Measurements from ENCODE around the gene AHDC1.

The AHDC1 gene

DNA sequence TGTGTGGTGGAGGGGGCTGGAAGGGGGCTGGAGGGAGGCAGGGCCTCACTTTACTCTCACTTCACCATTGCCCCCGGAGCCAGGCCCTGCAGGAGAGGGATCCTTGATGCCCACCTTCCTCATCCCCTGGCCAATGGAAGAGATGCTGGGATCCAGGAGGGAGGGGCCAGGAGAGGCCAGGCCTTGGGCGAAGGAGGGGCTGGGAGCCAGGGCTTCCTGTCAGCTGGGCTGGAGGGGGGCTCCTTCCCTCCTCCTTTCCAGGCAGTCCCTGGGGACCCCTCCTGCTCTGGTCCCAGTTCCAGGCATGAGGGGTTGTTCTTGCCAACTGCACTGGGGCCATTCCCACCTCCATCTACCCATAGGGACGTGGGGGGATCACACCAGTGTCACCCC, 5.7 kb downstream of the AHDC1 start:
- H3K27me3 Mint-ChIP-seq, result no peaks in the 10 kb centered on the region
- H3K4me3 Mint-ChIP-seq, result peak overlapping the region in 1 of 2 donors; percentile 61
- ATAC-seq (no peak), DNase-seq (no peak)
- no peaks in the 10 kb centered on the region for H3K9me3 Mint-ChIP-seq
- H3K27ac Mint-ChIP-seq, result no peak overlapping the region
- H3K4me1 Mint-ChIP-seq, result no peaks in the 10 kb centered on the region

DNA sequence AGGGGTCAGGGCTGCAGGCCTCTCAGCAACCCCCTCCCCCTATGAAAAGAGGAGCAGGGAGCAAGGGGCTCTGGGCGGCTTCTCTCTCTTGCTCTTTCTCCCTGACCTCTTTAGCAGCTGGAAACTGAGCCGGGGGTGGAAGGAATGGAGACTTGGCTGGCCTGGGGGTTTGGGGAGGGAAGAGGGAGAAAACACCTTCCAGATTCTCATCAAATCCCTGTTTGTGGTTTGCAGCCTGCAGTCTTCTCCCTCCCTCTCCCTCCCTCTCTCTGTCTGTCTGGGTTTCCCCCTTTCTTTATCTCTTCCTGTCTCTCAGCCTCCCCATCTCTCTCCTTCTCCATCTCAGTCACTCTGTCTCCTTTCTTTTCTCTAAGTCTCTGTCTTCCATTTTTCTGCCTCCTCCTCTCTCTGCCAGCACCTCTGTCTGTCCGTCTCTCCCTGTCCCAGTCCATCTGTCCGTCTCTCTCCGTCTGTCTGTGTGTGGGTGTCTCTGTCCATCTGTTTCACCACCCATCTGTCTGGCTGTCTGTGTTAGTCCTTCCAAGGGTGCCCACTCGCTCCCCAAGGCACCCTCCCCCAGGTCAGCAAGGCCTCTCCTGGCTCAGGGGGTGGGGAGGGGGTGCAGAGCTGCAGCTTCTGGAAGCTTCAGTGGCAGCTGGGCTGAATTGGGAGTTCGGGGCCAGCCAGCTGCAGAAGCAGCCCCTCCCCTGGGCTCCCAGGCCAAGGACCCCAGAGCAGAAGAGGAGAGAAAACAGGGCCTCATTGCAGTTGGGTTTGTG, 6.2 kb downstream of the AHDC1 start:
- no peaks in the 10 kb centered on the region for H3K27me3 Mint-ChIP-seq
- ATAC-seq, result no peak
- DNase-seq, result no peak
- no peaks in the 10 kb centered on the region for H3K9me3 Mint-ChIP-seq
- no peaks in the 10 kb centered on the region for H3K4me1 Mint-ChIP-seq
- H3K4me3 Mint-ChIP-seq, result peak overlapping the region; percentile 56 to 61
- H3K27ac Mint-ChIP-seq, result peak overlapping the region; percentile 49 to 59

DNA sequence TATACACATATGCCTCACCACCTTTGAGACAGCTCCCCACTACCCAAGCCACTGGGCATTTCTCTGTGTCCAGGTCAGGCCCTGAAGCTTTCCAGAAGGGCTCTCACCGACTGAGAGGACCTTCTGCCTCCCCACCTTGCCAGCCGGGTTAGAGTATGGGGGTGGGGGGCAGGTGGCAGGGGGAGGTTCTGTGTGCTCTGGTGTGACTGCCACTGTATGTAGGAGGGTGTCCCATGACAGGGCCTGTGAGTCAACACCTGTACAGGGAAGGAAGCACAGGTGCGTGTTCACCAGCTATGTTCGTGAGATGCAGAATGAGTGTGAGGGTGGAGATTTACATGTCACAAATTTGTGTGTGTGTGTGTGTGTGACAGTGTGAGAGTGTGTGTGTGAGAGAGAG, 7.0 kb downstream of the AHDC1 start:
- no peaks in the 10 kb centered on the region for H3K9me3 Mint-ChIP-seq
- no peaks in the 10 kb centered on the region for H3K4me1 Mint-ChIP-seq
- H3K27me3 Mint-ChIP-seq, result no peaks in the 10 kb centered on the region
- DNase-seq (no peak), ATAC-seq (no peak)
- no peak overlapping the region for H3K4me3 Mint-ChIP-seq
- no peak overlapping the region for H3K27ac Mint-ChIP-seq

DNA sequence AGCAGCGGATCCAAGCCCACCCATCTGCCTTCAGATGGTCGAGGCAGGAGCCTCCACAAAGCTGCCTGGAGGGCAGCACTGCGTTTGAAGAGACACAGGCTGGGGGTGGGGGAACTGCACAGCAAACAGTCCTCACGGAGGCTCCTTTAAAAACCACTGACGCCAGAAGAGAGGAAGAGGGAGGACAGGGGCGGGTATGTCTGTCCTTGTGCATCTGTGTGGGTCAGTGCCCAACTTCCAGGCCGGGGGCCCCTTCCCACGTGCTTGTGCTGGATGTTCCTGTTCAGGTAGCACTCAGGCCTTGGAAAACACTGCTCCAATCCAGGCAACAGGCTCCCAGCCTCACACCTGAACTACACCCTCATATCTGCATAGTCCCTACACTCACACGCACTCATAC, 7.7 kb downstream of the AHDC1 start:
- no peak for ATAC-seq
- no peaks in the 10 kb centered on the region for H3K27me3 Mint-ChIP-seq
- no peak for DNase-seq
- H3K27ac Mint-ChIP-seq, result no peak overlapping the region
- no peak overlapping the region for H3K4me3 Mint-ChIP-seq
- H3K9me3 Mint-ChIP-seq, result no peaks in the 10 kb centered on the region
- no peaks in the 10 kb centered on the region for H3K4me1 Mint-ChIP-seq

DNA sequence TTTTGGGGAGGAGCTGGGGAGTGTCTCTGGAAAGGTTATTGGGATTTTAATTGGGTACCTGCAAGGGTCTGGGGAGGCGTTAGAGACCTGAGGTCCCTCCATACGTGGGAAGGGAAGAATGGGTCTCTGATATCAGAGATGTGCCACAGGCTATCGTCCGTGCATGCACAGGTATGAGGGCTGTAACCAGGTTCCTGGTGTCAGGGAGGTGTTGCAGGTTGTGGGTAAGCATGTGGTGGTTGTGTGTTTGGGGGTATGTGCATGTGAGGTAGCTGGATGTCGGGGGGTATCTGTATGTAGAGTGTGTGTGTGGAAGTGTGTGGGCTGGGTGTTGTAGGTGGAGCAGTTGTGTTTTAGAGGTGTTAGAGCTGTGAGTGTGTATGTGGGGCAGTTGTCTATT, 8.3 kb downstream of the AHDC1 start:
- H3K27ac Mint-ChIP-seq, result no peak overlapping the region
- ATAC-seq (peak; percentile 21), DNase-seq (no peak)
- no peaks in the 10 kb centered on the region for H3K9me3 Mint-ChIP-seq
- no peaks in the 10 kb centered on the region for H3K4me1 Mint-ChIP-seq
- H3K27me3 Mint-ChIP-seq, result no peaks in the 10 kb centered on the region
- H3K4me3 Mint-ChIP-seq, result no peak overlapping the region

DNA sequence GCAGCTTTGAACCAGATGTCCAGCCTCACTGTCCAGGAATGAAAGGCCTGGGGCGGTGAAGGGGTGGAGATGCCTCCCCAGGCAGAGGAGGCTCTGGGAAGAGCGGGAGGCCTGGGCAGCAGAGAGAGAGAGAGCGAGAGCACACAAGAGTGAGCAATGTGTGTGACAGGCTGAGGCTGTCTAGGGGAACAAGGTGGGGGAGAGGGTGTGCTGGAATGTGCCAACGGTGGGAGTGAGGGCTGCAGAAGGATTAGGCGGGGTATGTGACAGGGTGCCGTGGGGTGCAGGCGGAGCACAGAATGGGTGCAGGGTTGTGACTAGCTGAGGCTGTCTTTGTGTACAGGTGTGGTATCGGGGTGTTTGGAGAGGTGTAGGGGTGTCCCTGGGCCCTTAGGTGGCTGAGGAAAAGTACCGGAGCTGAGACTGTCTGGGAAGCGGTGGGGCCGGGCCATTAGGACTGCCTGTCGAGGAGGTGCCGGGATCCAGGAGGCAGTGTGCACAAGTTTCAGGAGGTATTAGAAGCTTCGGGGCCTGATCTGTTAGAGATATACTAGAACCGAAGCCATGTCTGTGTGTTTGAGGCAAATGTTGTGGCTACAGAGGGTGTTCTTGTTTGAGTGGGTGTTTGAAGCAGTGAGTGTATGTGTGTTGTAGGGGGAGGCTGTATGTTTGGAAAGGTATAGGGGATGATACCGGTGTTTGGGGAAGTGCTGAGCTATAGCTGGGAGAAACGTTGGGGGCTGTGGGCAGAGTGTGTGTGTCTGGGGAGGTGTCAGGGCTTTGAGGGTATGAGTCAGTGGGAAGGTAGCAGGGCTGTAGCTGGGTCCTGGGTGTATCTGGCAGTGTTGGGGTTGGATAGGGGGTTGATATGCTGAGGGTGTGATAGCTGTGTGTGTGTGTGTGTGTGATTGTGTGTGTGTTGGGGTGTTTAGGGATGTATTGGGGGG, 9.1 kb downstream of the AHDC1 start:
- no peak overlapping the region for H3K27ac Mint-ChIP-seq
- no peaks in the 10 kb centered on the region for H3K9me3 Mint-ChIP-seq
- no peaks in the 10 kb centered on the region for H3K4me1 Mint-ChIP-seq
- no peak overlapping the region for H3K4me3 Mint-ChIP-seq
- ATAC-seq (peak; percentile 69), DNase-seq (no peak)
- no peaks in the 10 kb centered on the region for H3K27me3 Mint-ChIP-seq

DNA sequence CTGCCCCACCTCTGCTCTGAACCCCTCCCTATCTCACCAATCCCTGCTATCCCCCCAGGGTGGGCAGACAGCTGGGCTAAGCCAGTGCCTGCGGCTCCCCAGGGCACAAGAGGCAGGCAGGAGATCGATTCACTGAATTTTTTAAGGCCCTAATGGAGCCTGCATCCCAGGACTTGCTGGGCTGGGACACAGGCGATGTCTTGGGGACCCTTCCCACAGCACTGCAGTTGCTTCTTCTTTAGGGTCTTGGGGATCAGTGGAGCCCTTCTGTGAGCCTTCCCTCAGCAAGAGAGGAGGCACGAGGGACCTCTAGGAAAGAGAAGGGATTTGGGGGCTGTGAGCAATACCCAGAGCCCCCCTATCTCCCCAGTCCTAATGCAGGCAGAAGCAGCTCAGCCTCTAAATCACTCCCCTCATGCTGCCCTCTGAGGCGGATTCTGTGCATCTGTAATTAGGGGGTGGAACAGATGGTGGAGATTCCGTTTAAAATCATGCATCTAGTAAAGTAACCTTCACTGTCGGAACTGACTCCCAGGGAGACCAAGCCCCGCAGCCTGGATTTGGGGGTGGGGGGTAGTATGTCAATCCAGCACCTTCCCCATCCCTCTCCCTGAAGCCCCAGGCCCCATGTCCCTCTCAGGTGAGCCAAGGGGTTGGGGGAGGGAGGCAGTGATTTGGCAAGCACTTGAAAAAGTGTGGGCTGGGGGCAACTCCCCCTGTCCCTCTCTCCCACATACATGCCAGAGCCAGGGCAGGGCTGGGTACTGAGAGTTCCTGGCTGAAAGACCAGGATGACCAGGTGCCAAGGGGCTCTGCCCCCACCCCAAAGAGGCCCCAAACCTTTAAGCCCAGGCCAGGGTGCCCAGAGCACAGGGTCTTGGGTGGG, 10.0 kb downstream of the AHDC1 start:
- no peak overlapping the region for H3K27ac Mint-ChIP-seq
- H3K9me3 Mint-ChIP-seq, result no peaks in the 10 kb centered on the region
- H3K27me3 Mint-ChIP-seq, result no peaks in the 10 kb centered on the region
- H3K4me3 Mint-ChIP-seq, result no peak overlapping the region
- ATAC-seq (no peak), DNase-seq (no peak)
- no peaks in the 10 kb centered on the region for H3K4me1 Mint-ChIP-seq

DNA sequence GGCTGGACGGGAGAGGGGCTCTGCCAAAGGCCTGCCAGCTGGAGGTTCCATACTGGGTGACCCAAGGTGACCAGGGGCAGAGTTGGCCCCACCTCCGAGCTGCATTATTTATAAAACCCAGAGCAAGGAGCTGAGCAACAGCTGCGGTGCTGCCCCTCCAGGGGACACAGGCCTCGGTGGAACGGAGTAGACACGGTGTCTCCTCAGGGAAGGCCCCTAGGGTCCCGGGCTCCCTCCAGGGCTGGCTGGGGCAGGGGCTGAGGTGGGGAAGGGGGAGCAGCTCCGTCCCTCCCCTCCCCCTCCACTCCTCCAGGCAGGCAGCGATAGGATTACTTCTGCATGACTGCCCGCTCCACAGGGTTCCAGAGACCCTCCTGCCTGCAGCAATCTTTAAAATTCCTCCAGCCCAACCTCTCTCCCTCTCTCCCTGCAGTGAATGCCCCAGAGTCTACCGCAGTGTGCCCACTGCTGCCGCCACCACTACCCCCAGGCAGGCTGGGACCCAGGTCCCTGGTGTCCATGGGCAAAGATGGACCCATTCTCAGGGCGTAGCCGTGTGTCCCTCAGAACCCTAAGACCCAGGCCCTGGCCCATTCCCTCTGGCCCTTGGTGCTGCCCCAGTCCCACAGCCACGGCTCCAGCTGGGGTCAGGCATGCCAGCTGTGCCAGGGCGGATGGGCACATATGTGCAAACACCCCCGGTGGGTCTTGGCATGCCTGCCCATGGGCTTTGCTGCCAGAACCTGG, 10.8 kb downstream of the AHDC1 start:
- Mint-ChIP-seq H3K4me3 (no peak overlapping the region), H3K9me3 (no peaks in the 10 kb centered on the region), H3K4me1 (no peaks in the 10 kb centered on the region), H3K27me3 (no peaks in the 10 kb centered on the region), H3K27ac (no peak overlapping the region)
- no peak for DNase-seq
- no peak for ATAC-seq

DNA sequence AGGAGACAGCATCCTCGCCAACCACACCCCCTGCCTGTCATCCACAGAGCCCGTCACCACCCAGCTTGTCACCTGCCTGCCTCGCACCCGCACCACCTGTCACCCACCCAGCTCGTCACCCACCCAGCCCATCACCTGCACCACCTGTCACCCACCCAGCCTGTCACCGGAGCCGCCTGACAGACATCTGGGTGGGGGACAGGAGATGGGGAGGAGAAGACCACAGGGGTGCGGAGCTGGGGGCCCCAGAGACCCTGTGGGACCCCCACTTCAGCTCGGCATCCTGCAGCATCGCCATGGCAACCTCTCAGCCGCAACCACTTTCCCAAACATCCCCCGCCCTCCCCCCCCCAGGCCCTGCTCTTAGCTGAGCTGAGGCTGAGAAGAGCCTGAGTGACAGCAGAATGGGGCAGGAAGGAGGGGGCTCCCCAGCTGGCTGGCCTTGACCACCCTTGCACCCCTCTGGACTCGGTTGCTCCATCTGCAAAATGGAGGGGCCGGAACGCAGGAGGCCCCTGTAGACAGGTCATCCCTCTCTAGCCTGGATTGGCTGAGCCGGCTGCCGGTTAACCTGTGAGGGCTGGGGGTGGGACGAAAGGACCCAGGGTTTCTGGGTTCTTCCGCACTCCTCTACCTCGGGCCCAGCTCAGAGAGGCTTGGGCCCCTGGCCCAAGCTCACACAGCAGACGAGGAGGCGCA, 11.6 kb downstream of the AHDC1 start:
- no peak overlapping the region for H3K27ac Mint-ChIP-seq
- no peak for ATAC-seq
- H3K9me3 Mint-ChIP-seq, result no peaks in the 10 kb centered on the region
- H3K4me3 Mint-ChIP-seq, result no peak overlapping the region
- H3K27me3 Mint-ChIP-seq, result no peaks in the 10 kb centered on the region
- DNase-seq, result no peak
- no peaks in the 10 kb centered on the region for H3K4me1 Mint-ChIP-seq

DNA sequence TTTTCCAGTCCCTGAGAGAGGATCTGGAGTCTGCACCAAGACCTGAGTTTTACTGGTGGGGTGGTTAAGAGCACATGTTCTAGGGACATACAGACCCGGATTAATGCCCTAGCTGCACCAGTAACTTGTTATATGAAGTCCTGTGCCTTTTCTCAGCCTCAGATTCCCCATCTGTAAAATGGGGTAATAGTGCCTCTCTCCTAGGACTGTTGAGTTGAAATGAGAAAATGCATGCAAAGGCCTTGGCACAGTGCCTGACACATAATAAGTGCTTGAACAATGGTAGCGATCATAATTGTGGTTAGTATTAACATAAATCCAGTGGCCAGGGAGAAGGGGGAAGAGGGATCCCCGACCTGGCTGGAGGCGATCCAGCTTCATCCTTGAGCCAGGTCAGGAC, 12.3 kb downstream of the AHDC1 start:
- no peak for DNase-seq
- H3K27me3 Mint-ChIP-seq, result no peaks in the 10 kb centered on the region
- no peaks in the 10 kb centered on the region for H3K9me3 Mint-ChIP-seq
- no peak for ATAC-seq
- H3K4me1 Mint-ChIP-seq, result no peaks in the 10 kb centered on the region
- no peak overlapping the region for H3K4me3 Mint-ChIP-seq
- no peak overlapping the region for H3K27ac Mint-ChIP-seq

DNA sequence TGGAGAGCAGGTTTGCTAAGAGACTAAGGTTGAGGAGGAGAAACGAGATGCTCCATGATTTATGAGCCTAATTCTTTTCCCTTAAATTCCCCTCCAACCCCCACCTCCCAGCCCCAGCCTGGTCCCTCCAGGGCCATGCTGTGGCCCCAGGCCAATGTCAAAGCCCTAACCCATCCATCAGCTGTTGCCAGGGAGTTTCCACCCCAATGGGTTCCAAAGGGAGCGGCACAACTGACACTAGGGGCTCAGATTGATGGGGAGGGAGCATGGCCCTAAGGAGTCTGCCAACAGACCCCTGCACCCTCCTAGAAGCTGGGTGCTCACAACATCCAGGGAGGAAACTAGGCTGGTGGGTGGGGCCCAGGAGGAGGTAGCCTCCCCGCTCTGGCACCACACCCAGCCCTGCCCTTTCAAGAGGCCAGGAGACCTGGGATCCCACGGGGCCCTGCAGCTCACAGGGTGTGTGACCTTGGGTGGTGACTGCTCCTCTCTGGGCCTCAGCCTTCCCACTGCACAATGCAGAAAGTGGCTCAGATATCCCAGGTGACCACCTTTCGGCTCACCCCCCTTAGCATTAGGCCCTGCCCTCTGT, 12.9 kb downstream of the AHDC1 start:
- Mint-ChIP-seq H3K4me1 (no peaks in the 10 kb centered on the region), H3K4me3 (no peak overlapping the region), H3K9me3 (no peaks in the 10 kb centered on the region), H3K27me3 (no peaks in the 10 kb centered on the region), H3K27ac (no peak overlapping the region)
- ATAC-seq (no peak), DNase-seq (no peak)

DNA sequence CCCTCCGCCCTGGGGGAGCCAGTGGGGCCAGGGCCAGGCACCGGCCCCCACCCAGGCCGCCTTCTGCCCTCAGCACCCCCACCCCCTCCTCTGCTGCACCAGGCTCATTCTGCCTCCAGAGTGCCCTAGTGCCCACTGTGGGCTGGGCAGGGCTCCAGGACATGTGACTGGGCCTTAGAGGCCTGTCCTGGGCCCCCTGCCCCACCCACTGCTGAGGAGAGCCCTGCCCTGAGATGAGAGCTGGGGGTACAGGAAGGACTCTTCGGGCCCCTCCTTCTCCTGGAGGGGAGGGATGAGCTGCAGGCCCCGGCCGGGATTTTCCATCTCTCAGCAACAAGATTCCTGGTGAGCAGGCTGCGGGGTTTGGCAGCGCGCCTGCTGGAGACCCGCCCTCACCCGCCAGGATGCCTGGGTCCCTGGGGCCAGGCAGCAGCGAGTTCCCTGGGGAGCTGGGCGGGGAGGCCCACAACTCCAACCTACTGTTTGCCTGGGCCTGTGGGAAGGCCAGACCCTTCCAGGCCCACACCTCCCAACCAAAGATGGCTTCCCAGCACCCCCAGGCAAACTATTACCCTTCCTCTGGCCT, 14.0 kb downstream of the AHDC1 start:
- no peak overlapping the region for H3K27ac Mint-ChIP-seq

DNA sequence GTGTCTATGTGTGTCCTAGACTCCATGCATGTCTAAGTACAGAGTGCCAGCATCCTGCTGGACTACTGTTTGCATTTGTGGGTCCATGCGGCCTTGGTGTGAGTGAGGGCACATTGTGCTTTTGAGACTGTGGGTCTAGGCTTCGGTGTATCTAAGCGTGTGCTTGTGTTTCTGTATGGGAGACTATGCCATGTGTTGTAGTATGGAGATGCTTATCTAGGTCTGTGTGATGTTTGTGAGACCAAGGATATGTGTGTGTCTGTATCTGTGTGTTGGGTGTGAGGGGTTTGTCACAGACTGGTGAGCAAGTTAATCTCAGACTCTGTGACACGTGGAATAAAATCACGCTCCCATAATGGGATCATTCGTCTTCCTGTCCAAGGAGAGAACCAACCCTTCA, 14.5 kb downstream of the AHDC1 start:
- Mint-ChIP-seq H3K9me3 (no peaks in the 10 kb centered on the region), H3K27me3 (no peaks in the 10 kb centered on the region), H3K4me3 (no peak overlapping the region), H3K27ac (no peak overlapping the region), H3K4me1 (no peaks in the 10 kb centered on the region)
- DNase-seq, result no peak
- ATAC-seq, result no peak

More for the DNA sequence above, 14.0 kb downstream of the AHDC1 start:
- Mint-ChIP-seq H3K9me3 (no peaks in the 10 kb centered on the region), H3K4me3 (no peak overlapping the region), H3K27me3 (no peaks in the 10 kb centered on the region), H3K4me1 (no peaks in the 10 kb centered on the region)
- no peak for DNase-seq
- ATAC-seq, result no peak

Data from stimulated activated naive CD8-positive, alpha-beta T cell treated with anti-CD3 and anti-CD28 coated beads, Interleukin-15, amount 100 ng/mL, for 72 hours (primary cell).